Non-pigmented ciliary epithelial cell (primary cell): ENCODE results near the gene GBP7.

ENCODE experiments used
- DNase-seq: peaks from one replicate; pipeline ENCODE4 v3.0.0-alpha.2; 2010; ENCODE audit warnings: low read depth

GBP7 gene

GRCh38 chr1:89114662-89115061 lies 61.1 kb downstream of the GBP7 start:
- DNase-seq: no peak

GRCh38 chr1:89112871-89113613 lies 62.8 kb downstream of the GBP7 start:
- no peak for DNase-seq

GRCh38 chr1:89104687-89105086 lies 71.1 kb downstream of the GBP7 start:
- DNase-seq: no peak

- no peak for DNase-seq
These were observed 71.7 kb downstream of the GBP7 start for GRCh38 chr1:89104147-89104546.

- DNase-seq: no peak
These were observed 73.8 kb downstream of the GBP7 start for GRCh38 chr1:89102021-89102420.

GRCh38 chr1:89100412-89100811 lies 75.4 kb downstream of the GBP7 start:
- no peak for DNase-seq

GRCh38 chr1:89098857-89099256 lies 76.9 kb downstream of the GBP7 start:
- no peak for DNase-seq

GRCh38 chr1:89095737-89096136 lies 80.1 kb downstream of the GBP7 start:
- no peak for DNase-seq

GRCh38 chr1:89089962-89090361 lies 85.8 kb downstream of the GBP7 start:
- no peak for DNase-seq

- DNase-seq: no peak
These were observed 87.2 kb downstream of the GBP7 start for GRCh38 chr1:89088572-89088971.

GRCh38 chr1:89087241-89087640 lies 88.6 kb downstream of the GBP7 start:
- DNase-seq: no peak

- peak; percentile 15 for DNase-seq
These were observed 90.0 kb downstream of the GBP7 start for GRCh38 chr1:89085781-89086180.
